Activated CD4-positive, CD25-positive, alpha-beta regulatory T cell (primary cell): ENCODE results near the gene DHX57.

Experiments
- DNase-seq, 4 experiments: peaks; one replicate each; lab custom pipeline; 2025; lab: John Stamatoyannopoulos, UW

The DHX57 gene

DNA sequence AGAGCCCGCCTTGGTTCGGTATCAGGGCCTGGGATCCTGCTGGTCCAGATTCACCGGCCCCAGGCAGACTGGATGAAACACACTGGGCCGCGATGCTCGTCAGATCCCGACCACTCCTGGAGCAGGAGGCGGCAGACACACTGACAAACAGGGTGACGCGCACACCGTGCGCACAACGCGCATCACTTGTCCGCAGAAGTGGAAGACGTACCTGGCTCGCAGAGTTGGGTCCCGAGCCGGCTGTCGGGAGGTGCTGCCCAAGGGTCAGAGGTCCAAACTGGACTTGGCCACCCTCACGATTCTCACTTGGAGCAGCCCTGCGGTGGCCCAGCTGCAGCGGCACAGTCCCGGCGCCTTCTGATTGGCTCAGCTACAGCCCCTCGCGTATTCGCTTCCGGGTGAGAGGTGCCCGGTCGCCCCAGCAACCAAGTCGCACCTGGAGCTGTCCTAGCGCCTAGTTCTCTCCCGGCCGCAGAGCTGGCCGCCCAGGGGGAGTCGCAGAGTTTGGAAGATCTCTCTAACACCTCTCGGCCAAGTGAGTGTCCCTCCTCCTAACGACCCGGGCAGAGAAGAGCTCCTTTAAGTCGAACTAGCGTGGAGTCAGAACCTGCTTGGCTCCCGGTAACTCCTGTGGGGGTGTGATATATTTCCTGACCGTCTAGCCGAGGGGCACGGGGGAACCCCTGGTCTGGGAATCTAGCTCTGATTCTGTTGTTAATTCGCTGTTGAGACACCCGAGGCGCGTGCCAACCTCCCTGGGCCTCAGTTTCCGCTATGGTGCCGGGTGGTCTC lies at the start of gene DHX57, which contains the start of gene MORN2:
Gene DHX57 (minus strand): TSS at position 359 of the 792 bp plus-strand sequence. CDS start 7,529 bp downstream, outside the sequence.
Gene MORN2 (plus strand): TSS at position 401 of the 792 bp plus-strand sequence.
- DNase-seq: peak; percentile 62 to 67 (median 64)

GRCh38 chr2:38922902-38923301 lies 47.2 kb upstream of the DHX57 start:
- no peak for DNase-seq

- DNase-seq: no peak
Measured at GRCh38 chr2:38922389-38922788, 46.7 kb upstream of the DHX57 start.

GRCh38 chr2:38912619-38913018 lies 36.9 kb upstream of the DHX57 start:
- no peak for DNase-seq

GRCh38 chr2:38911191-38911590 lies 35.5 kb upstream of the DHX57 start:
- DNase-seq: no peak

DNA sequence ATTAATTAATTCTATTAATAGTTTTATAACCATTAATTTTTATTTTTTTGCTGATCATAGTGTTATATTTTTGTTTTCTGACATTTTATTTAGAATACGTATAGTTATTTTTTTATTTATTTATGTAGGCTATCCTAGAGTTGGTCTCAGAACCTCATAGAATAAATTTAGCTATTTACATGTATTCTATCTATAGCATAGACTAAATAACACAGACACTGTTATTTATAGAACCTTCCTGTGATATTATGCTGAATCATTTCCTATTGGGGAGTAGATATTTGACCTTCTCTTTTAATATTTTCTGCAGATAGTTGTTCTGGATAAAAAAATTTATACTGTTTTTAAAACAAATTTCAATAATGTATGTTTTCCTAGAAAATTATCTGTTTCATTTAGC lies 34.1 kb upstream of the DHX57 start:
- DNase-seq: no peak

- DNase-seq: no peak
Measured at GRCh38 chr2:38907743-38908562, 32.2 kb upstream of the DHX57 start.

GRCh38 chr2:38907242-38907641 lies 31.5 kb upstream of the DHX57 start:
- DNase-seq: no peak

- DNase-seq: no peak
Measured at GRCh38 chr2:38905251-38905650, 29.5 kb upstream of the DHX57 start.

DNA sequence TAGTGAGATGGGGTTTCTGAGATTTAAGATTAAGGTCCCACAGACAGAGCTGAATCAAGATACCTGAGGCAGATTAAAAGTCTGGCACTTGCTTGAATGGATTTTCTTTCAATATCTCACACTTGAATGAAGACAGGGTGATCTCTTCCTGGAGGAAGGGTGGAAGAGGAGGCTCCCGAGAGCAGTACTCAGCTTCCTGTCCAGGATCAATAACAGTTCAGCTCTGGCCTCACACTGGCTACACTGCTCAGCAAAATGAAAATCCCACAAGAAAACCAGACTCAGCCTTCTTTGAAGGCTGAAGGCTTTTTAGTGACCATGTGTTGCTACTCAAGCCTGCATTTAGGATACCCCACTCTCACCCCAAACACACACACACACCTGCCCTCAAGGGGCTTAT lies 25.0 kb upstream of the DHX57 start:
- DNase-seq: no peak

- no peak for DNase-seq
Measured at GRCh38 chr2:38898256-38898655, 22.5 kb upstream of the DHX57 start.

DNA sequence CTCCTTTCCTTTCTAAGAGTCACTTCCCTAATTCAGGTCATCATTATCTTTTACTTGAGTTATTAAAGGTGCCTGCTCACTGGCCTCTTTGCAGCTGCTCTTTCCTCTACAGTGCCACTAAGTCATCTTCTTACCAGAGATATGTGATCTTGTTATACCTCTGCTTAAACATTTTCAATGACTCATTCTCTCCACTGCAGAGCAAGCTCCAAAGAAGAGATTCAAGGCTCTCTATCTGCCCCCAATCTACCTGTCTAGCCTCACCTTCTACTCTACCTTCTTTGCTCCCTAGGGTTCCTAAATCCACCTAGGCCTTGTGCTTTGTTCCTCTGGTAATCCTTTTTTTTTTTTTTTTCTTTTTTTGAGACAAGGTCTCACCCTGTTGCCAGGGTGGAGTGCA lies 17.1 kb upstream of the DHX57 start:
- no peak for DNase-seq

DNA sequence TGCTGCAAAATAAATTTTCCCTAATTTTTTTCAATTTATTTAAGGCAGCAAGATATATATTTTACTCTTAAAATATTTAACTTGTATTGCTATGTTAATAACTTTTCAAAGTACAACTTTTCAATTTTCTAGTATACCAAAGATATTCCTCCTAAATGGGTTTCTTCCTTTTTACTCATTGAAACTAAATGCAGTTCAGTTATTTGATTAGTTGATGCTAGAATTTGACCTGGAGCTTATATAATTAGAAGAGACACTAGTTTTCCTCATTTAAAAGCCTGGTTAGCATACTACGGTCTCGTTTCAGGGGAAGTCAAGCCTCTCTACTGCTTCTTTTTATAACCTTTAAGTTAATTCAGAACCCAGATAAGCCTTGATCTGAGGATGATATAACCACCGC lies 13.8 kb upstream of the DHX57 start, which contains the start of gene ARHGEF33:
Gene ARHGEF33 (plus strand): TSS at position 301 of the 400 bp plus-strand sequence. CDS start 29,573 bp downstream, outside the sequence.
- DNase-seq: no peak

- no peak for DNase-seq
Measured at GRCh38 chr2:38889045-38889444, 13.3 kb upstream of the DHX57 start.

GRCh38 chr2:38887902-38888554 lies 12.3 kb upstream of the DHX57 start:
- no peak for DNase-seq

DNA sequence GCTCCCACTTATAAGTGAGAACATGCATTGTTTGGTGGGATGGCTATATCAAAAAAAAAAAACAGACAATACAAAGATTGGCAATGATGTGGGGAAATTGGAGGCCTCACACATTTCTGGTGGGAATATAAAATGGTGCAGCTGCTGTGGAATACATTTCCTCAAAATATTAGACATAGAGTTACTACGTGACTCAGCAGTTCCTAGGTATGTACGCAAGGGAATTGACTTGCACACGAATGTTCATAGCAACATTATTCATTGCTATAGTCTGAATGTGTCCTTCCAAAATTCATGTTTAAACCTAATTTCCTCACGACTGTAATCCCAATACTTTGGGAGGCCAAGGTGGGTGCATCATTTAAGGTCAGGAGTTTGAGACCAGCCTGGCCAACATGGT lies 11.6 kb upstream of the DHX57 start:
- DNase-seq: no peak

DNA sequence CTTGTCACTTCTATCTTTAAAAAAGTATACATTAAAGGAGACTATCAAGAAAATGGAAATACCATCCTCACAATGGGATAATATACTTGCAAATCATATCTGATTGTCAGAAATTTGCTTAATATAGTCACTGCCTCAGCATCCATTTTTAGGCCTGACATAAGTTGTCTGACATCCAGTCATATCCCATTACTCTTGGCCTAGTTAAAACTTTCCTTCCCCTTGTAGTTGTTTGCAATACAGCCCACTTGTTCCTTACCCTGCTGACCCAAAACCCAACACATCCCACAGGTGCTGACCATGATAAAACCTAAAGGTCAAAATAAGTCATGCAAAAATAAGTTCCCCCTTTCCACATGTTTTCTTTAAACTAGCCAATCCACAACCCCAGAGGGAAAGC lies 10.3 kb upstream of the DHX57 start:
- DNase-seq: no peak

GRCh38 chr2:38876407-38876806 lies 673 bp upstream of the DHX57 start:
- DNase-seq: no peak

DNA sequence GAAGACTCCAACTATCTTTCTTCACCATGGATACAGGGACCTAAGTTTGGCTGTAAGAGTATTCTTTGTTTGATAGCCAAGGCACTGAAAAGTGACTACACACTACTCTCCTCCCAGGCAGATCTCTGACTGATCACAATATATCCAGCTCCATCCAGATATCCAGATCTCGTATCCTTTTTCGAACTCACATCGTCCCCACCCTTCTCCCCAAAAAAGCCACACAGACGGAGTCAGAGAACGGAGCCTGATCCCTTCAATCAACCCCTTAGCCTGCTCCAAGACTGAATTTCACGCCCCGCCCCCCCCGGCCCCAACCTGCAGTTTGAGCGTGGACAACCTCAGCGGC lies 533 bp downstream of the DHX57 start:
- DNase-seq: no peak

- no peak for DNase-seq
Measured at GRCh38 chr2:38873763-38874162, 2.0 kb downstream of the DHX57 start.

DNA sequence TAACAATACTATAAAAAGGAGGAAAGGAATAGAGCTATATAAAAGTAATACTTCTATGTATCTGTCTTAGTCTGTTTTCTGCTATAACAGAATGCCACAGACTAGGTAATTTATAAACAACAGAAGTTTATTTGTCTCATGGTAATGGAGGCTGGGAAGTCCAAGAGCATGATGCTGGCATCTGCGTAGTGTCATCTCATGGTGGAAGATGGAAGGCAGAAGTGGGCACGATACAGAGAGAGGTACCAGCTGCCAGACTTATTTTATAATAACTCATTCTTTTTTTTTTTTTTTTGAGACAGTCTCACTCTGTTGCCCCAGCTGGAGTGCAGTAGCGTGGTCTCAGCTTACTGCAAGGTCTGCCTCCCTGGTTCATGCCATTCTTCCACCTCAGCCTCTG lies 4.3 kb downstream of the DHX57 start:
- DNase-seq: no peak

DNA sequence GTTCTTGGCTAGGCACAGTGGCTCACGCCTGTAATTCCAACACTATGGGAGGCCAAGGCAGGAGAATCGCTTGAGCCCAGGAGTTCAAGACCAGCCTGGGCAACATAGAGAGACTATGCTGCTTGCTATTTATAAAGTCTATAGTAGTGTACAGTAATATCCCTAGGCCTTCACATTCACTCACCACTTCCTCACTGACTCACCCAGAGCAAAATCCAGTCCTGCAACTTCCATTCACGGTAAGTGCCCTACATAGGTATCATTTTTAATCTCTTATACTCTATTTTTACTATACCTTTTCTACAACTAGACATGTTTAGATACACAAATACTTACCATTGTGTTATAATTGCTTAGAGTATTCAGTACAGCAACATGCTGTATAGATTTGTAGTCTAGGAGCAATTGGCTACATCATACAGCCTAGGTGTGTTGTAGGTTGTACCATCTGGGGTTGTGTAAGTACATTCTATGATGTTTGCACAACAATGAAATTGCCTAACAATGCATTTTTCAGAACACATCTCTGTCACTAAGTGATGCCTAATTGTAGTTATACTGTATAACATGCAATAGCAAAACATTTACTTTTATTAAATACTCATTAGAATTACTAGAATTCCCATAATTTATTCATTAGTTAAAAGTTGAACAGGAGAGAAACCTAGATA lies 8.8 kb downstream of the DHX57 start:
- no peak for DNase-seq
